HFF-Myc (cell line): ENCODE results near the gene TEX264.

Experiments used
- DNase-seq: peaks from one replicate; pipeline ENCODE4 v3.0.0-alpha.2; 2011; ENCODE audit warnings: low read depth; ENCODE audit errors: extremely low read depth
- H3K4me3 ChIP-seq: replicated peaks from 2 replicates; pipeline ENCODE4 v1.5.1; 2011; ENCODE audit warnings: low read depth, mild to moderate bottlenecking, control low read depth, low read length
- CTCF ChIP-seq: IDR thresholded peaks from 2 replicates; pipeline ENCODE4 v1.5.1; 2012; ENCODE audit warnings: mild to moderate bottlenecking, low read depth, low read length, control low read depth; ENCODE audit errors: missing control alignments

TEX264 gene

GRCh38 chr3:51669241-51670052, 1.6 kb upstream of the TEX264 start:
- DNase-seq: peak; percentile 71
- no peak overlapping the region for H3K4me3 ChIP-seq
- TF ChIP-seq CTCF: peak; percentile 98

GRCh38 chr3:51670053-51670822, 814 bp upstream of the TEX264 start:
- TF ChIP-seq CTCF: no peak
- no peak for DNase-seq
- peak overlapping the region; percentile 86 for H3K4me3 ChIP-seq

GRCh38 chr3:51671734-51672475, 853 bp downstream of the TEX264 start:
- DNase-seq: no peak
- H3K4me3 ChIP-seq: peak overlapping the region; percentile 86
- no peak for TF ChIP-seq CTCF

- H3K4me3 ChIP-seq: no peak overlapping the region
- DNase-seq: no peak
- TF ChIP-seq CTCF: no peak
Observed at GRCh38 chr3:51673181-51673801, 2.2 kb downstream of the TEX264 start.

GRCh38 chr3:51673802-51674654, 3.0 kb downstream of the TEX264 start:
- DNase-seq: no peak
- no peak for TF ChIP-seq CTCF
- no peak overlapping the region for H3K4me3 ChIP-seq

DNA sequence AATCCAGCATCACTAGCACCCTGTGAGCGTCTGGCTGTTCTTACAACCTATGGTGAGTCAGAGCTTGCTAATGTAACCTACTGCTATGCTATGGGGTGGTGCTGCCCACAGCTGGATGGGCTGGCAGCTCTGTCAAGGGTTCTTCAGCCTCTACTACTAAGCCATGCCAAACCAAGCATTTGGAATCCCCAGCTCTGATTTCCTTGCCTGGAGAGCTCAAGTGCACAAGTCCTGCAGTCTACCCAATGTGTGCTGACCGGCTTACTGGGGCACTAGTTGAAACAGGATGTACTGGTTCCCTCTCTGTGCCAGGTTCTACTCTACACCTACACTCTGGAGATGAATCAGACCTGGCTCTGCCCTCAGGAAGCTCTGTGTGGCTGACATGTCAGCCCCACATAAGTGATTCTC, 4.2 kb downstream of the TEX264 start:
- no peak for TF ChIP-seq CTCF
- H3K4me3 ChIP-seq: no peak overlapping the region
- no peak for DNase-seq
